Ascending aorta (tissue), 2 donors: Measurements from ENCODE around the gene CIAO2B. TPM values are rescaled to one million over a fixed set of nuclear protein-coding genes. Genes with fewer than 3 reads are reported as not detected.

Experiments used
- DNase-seq, 2 donors: peaks; one replicate each; pipeline ENCODE4 v3.0.0-alpha.2; 2019; ENCODE audit warnings: low spot score in 2 of 2
- H3K27ac ChIP-seq, 2 donors: fragments of 200-600 bp; sonication (generic); one replicate each; pipeline ENCODE4 v1.5.1; 2016 to 2017; ENCODE audit warnings: mild to moderate bottlenecking in 1 of 2
- H3K27me3 ChIP-seq: fragments of 200-600 bp; sonication (generic); one replicate; pipeline ENCODE4 v1.5.1; 2017
- H3K36me3 ChIP-seq, 2 donors: fragments of 200-600 bp; sonication (generic); one replicate each; pipeline ENCODE4 v1.5.1; 2016
- H3K4me1 ChIP-seq, 2 donors: fragments of 200-600 bp; sonication (generic); one replicate each; pipeline ENCODE4 v1.5.1; 2016 to 2017; ENCODE audit warnings: mild to moderate bottlenecking in 1 of 2
- H3K4me3 ChIP-seq, 2 donors: fragments of 200-600 bp; sonication (generic); one replicate each; pipeline ENCODE4 v1.5.1; 2016 to 2017; ENCODE audit warnings: mild to moderate bottlenecking in 1 of 2
- H3K9me3 ChIP-seq, 2 donors: fragments of 200-600 bp; sonication (generic); one replicate each; pipeline ENCODE4 v1.5.1; 2016
- intact Hi-C: fragments of 100-400 bp; cut with DNase I; formaldehyde crosslinking; loops from one replicate; pipeline ENCODE4 v1.15.1; 2023
- total RNA-seq: library from RNA; depleted of rRNA; stranded (reverse); fragments of >200 nt; gene quantifications from one replicate; pipeline ENCODE4 v1.1.0, GENCODE V29; 2016
- TF ChIP-seq, protein P1 (sequence below), 3 experiments: fragments of 200-600 bp in 2 of 3; fragments of 450-650 bp in 1 of 3; sonication (generic) in 2 of 3; IDR thresholded peaks; one replicate each; pipeline ENCODE4 v1.5.1; 2016 to 2019; ENCODE audit warnings: antibody characterized with exemption in 3 of 3, mild to moderate bottlenecking in 1 of 3, moderate library complexity in 1 of 3

Gene CIAO2B
- total RNA-seq, 1 donor from 2014 or later = 255 TPM

DNA sequence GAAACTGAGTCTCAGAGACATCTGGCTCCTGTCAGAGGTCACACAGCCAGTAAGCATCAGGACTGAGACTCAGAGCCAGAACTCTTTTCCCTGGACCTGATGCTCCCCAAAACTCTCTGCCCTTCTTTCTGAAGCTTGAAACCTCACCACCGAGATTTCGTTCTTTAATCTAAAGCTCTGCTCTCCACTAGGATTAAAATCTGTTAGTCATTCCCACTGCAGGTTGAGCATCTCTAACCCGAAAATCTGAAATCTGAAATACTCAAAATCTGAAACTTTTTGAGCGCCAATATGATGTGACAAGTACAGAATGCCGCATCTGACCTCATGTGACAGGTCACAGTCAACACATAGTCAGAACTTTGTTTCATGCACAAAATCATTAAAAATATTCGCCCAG, 17.7 kb downstream of the CIAO2B start:
- Histone ChIP-seq H3K27ac (no peak overlapping the region), H3K4me3 (no peak overlapping the region), H3K4me1 (peaks cover 0 to under 1% of the 10 kb centered on the region in 2 donors), H3K27me3 (no peaks in the 10 kb centered on the region), H3K9me3 (no peaks in the 10 kb centered on the region), H3K36me3 (peaks cover 3 to 5% of the 10 kb centered on the region in 2 donors)
- TF ChIP-seq, protein P1, sequence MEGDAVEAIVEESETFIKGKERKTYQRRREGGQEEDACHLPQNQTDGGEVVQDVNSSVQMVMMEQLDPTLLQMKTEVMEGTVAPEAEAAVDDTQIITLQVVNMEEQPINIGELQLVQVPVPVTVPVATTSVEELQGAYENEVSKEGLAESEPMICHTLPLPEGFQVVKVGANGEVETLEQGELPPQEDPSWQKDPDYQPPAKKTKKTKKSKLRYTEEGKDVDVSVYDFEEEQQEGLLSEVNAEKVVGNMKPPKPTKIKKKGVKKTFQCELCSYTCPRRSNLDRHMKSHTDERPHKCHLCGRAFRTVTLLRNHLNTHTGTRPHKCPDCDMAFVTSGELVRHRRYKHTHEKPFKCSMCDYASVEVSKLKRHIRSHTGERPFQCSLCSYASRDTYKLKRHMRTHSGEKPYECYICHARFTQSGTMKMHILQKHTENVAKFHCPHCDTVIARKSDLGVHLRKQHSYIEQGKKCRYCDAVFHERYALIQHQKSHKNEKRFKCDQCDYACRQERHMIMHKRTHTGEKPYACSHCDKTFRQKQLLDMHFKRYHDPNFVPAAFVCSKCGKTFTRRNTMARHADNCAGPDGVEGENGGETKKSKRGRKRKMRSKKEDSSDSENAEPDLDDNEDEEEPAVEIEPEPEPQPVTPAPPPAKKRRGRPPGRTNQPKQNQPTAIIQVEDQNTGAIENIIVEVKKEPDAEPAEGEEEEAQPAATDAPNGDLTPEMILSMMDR (IDR thresholded peaks at IDR 0.05) = no peak
- intact Hi-C loops = no loop called here
- DNase-seq = no peak

DNA sequence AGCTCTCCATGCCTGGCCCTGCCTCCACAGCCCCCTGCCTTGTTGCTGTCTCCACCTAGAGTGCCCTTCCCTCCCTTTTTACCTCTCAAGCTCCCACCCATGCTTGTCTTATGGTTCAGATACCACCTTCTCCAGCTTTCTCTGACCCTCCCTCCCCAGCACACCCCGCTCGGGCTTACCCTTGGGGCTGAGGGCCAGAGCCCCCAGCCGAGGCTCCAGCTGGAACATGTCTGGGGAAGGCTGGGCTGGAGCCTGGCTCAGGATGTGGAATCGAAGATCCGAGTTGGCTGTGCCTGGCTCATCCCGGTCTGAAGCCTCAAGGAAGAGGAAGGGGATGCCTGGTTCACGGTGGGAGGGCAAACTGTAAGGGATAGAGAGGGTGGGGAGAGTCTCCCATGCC, 19.2 kb downstream of the CIAO2B start:
- intact Hi-C loops = no loop called here
- Histone ChIP-seq H3K9me3 (no peaks in the 10 kb centered on the region), H3K27me3 (no peaks in the 10 kb centered on the region), H3K4me1 (peaks cover 0 to 2% of the 10 kb centered on the region in 2 donors), H3K27ac (no peak overlapping the region), H3K36me3 (no peaks in the 10 kb centered on the region), H3K4me3 (no peak overlapping the region)
- DNase-seq = no peak
- TF ChIP-seq, protein P1 (IDR thresholded peaks at IDR 0.05) = no peak

DNA sequence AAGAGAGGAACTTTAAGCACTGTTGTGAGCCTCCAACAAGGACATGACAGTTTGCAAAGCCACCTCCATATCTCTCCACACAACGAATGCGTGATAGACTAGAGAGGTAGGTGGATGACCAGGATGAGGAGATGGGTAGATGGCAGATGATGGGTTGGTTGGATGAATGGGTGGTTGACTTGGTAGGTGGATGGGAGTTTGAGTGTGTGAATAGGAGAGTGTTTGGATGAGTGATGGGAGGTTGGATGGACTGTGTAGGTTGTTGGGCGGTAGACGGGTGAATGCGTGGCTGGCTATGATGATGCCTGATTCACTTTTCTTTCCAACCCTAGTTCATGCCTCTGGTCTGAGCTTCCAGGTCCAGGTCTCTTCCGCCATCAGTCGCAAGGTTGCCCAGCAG, 19.7 kb downstream of the CIAO2B start:
- no peaks in the 10 kb centered on the region for H3K36me3 ChIP-seq
- intact Hi-C loops = no loop called here
- no peaks in the 10 kb centered on the region for H3K9me3 ChIP-seq
- H3K4me1 ChIP-seq = peaks cover 0 to 2% of the 10 kb centered on the region in 2 donors
- DNase-seq = no peak
- TF ChIP-seq, protein P1 (IDR thresholded peaks at IDR 0.05) = no peak
- no peaks in the 10 kb centered on the region for H3K27me3 ChIP-seq
- H3K4me3 ChIP-seq = no peak overlapping the region
- no peak overlapping the region for H3K27ac ChIP-seq

- intact Hi-C loops = no loop called here
- H3K27ac ChIP-seq = no peak overlapping the region
- H3K9me3 ChIP-seq = no peaks in the 10 kb centered on the region
Measured at GRCh38 chr16:66913711-66914110, 20.5 kb downstream of the CIAO2B start.

DNA sequence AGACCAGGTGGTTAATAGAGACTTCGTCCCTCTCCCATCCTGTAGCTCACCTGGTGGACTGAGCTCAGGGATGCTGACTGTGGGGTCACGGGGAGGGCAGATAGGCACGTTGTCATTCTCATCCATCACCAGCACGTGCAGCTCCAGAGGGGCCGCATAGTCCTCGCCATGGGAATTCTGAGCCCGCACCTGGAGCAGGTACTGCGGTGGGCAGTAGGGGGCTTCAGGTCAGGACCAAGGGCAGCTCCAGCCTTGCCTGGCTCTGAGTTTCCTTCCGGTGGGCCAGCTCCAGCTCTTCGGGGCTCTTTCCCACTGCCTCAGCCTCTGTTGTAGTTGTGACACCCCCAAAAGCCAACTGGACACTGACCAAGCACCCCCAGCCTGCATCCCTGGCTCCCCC, 21.1 kb downstream of the CIAO2B start:
- H3K4me3 ChIP-seq = no peak overlapping the region
- H3K27ac ChIP-seq = no peak overlapping the region
- H3K9me3 ChIP-seq = no peaks in the 10 kb centered on the region
- no peak for DNase-seq
- intact Hi-C loops = no loop called here
- no peaks in the 10 kb centered on the region for H3K27me3 ChIP-seq
- H3K4me1 ChIP-seq = peaks cover 0 to 2% of the 10 kb centered on the region in 2 donors
- TF ChIP-seq, protein P1 (IDR thresholded peaks at IDR 0.05) = no peak
- no peaks in the 10 kb centered on the region for H3K36me3 ChIP-seq

More at GRCh38 chr16:66913711-66914110, 20.5 kb downstream of the CIAO2B start:
- Histone ChIP-seq H3K4me1 (peaks cover 0 to 2% of the 10 kb centered on the region in 2 donors), H3K4me3 (no peak overlapping the region), H3K27me3 (no peaks in the 10 kb centered on the region), H3K36me3 (no peaks in the 10 kb centered on the region)
- DNase-seq = no peak
- TF ChIP-seq, protein P1 (IDR thresholded peaks at IDR 0.05) = no peak

DNA sequence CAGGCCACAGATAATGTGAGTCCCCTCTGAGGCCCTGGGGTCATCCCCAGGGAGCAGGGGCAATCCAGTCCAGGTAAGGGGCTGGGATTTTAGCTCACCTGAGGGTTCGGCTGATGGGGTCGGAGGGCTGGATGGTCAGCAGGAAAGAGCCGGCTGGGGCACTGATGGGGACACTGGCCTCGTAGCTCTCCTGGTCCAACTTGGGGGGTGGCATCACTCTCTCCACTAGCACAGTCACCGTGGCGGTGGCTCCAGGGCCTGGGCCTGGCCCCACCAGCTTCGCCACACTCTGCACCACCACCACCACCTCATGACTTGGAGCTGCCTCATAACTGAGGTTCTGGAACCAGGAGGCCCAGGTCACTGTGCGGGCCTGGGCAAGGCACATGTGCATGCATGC, 22.4 kb downstream of the CIAO2B start:
- Histone ChIP-seq H3K27ac (no peak overlapping the region), H3K27me3 (no peaks in the 10 kb centered on the region), H3K36me3 (no peaks in the 10 kb centered on the region), H3K4me1 (peaks cover 0 to 2% of the 10 kb centered on the region in 2 donors), H3K4me3 (no peak overlapping the region), H3K9me3 (no peaks in the 10 kb centered on the region)
- intact Hi-C loops = no loop called here
- no peak for DNase-seq
- TF ChIP-seq, protein P1 (IDR thresholded peaks at IDR 0.05) = no peak
